ENCODE data around the gene NPHP4. TPM values are rescaled to one million over a fixed set of nuclear protein-coding genes. Genes with fewer than 3 reads are reported as not detected.

The NPHP4 gene
- total and polyA plus RNA-seq, 4 donors: 1.7 to 5.6 (median 3.5) TPM

DNA sequence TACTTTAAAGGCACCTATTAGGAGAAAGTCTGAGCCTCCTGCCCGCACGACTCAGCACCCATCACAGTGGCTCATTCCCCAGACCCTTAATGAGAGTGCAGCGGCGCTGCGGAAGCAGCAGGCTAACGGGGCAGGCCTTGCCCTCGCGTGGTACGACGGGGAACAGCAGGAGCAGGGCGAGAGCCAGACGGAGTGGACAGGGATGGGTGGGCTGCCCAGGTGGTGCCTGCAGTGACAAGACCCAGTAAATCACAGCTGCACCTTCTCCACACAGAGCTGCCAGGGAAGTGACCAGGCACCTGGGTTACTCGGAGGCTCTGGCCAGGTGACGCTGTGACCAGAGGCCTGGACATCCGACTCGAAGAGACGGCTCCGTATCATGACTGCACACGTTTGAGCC is 131.9 kb downstream of the NPHP4 start:
- DNase-seq (ENCODE audit: low spot score): no peak
- Histone ChIP-seq H3K4me3 (ENCODE audit: low read depth in 1 of 3, low read length in 3 of 3) (no peak overlapping the region), H3K36me3 (ENCODE audit: control insufficient read depth in 4 of 4, insufficient read depth in 3 of 4, low read depth in 1 of 4, low read length in 3 of 4) (no peaks in the 10 kb centered on the region), H3K27me3 (ENCODE audit: control insufficient read depth in 4 of 4, insufficient read depth in 4 of 4, low read length in 3 of 4) (no peaks in the 10 kb centered on the region), H3K9me3 (ENCODE audit: control insufficient read depth in 4 of 4, low read length in 3 of 4) (no peaks in the 10 kb centered on the region), H3K9ac (ENCODE audit: low read depth in 1 of 2, low read length in 2 of 2) (no peak overlapping the region), H3K4me1 (ENCODE audit: control insufficient read depth in 4 of 4, insufficient read depth in 4 of 4, low read length in 3 of 4) (no peaks in the 10 kb centered on the region), H3K27ac (ENCODE audit: low read depth in 1 of 2, low read length in 2 of 2) (no peak overlapping the region)
- no peak for TF ChIP-seq FOXA2 (IDR thresholded peaks at IDR 0.05)
- no peak for TF ChIP-seq GABPA (IDR thresholded peaks at IDR 0.05 in 1 of 2, conservative IDR thresholded peaks at IDR 0.05 in 1 of 2)
- TF ChIP-seq, protein P1, sequence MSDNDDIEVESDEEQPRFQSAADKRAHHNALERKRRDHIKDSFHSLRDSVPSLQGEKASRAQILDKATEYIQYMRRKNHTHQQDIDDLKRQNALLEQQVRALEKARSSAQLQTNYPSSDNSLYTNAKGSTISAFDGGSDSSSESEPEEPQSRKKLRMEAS (IDR thresholded peaks at IDR 0.05): no peak
- no peak for TF ChIP-seq YY1 (IDR thresholded peaks at IDR 0.05)
- TF ChIP-seq HNF4G (IDR thresholded peaks at IDR 0.05): no peak
- TF ChIP-seq, protein P2, sequence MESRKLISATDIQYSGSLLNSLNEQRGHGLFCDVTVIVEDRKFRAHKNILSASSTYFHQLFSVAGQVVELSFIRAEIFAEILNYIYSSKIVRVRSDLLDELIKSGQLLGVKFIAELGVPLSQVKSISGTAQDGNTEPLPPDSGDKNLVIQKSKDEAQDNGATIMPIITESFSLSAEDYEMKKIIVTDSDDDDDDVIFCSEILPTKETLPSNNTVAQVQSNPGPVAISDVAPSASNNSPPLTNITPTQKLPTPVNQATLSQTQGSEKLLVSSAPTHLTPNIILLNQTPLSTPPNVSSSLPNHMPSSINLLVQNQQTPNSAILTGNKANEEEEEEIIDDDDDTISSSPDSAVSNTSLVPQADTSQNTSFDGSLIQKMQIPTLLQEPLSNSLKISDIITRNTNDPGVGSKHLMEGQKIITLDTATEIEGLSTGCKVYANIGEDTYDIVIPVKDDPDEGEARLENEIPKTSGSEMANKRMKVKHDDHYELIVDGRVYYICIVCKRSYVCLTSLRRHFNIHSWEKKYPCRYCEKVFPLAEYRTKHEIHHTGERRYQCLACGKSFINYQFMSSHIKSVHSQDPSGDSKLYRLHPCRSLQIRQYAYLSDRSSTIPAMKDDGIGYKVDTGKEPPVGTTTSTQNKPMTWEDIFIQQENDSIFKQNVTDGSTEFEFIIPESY (IDR thresholded peaks at IDR 0.05): no peak
- no peak for TF ChIP-seq RAD21 (IDR thresholded peaks at IDR 0.05)
- TF ChIP-seq SP1 (IDR thresholded peaks at IDR 0.05): no peak
- no peak for TF ChIP-seq EGR1 (IDR thresholded peaks at IDR 0.05; ENCODE audit: low read depth in 2 of 2)
- no peak for TF ChIP-seq NR2F2 (IDR thresholded peaks at IDR 0.05)
- no peak for TF ChIP-seq RXRA (IDR thresholded peaks at IDR 0.05)
- TF ChIP-seq JUND (IDR thresholded peaks at IDR 0.05): no peak
- TF ChIP-seq FOXA1 (IDR thresholded peaks at IDR 0.05): no peak
- TF ChIP-seq, protein P3, sequence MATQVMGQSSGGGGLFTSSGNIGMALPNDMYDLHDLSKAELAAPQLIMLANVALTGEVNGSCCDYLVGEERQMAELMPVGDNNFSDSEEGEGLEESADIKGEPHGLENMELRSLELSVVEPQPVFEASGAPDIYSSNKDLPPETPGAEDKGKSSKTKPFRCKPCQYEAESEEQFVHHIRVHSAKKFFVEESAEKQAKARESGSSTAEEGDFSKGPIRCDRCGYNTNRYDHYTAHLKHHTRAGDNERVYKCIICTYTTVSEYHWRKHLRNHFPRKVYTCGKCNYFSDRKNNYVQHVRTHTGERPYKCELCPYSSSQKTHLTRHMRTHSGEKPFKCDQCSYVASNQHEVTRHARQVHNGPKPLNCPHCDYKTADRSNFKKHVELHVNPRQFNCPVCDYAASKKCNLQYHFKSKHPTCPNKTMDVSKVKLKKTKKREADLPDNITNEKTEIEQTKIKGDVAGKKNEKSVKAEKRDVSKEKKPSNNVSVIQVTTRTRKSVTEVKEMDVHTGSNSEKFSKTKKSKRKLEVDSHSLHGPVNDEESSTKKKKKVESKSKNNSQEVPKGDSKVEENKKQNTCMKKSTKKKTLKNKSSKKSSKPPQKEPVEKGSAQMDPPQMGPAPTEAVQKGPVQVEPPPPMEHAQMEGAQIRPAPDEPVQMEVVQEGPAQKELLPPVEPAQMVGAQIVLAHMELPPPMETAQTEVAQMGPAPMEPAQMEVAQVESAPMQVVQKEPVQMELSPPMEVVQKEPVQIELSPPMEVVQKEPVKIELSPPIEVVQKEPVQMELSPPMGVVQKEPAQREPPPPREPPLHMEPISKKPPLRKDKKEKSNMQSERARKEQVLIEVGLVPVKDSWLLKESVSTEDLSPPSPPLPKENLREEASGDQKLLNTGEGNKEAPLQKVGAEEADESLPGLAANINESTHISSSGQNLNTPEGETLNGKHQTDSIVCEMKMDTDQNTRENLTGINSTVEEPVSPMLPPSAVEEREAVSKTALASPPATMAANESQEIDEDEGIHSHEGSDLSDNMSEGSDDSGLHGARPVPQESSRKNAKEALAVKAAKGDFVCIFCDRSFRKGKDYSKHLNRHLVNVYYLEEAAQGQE (IDR thresholded peaks at IDR 0.05): no peak
- TF ChIP-seq, protein P4, sequence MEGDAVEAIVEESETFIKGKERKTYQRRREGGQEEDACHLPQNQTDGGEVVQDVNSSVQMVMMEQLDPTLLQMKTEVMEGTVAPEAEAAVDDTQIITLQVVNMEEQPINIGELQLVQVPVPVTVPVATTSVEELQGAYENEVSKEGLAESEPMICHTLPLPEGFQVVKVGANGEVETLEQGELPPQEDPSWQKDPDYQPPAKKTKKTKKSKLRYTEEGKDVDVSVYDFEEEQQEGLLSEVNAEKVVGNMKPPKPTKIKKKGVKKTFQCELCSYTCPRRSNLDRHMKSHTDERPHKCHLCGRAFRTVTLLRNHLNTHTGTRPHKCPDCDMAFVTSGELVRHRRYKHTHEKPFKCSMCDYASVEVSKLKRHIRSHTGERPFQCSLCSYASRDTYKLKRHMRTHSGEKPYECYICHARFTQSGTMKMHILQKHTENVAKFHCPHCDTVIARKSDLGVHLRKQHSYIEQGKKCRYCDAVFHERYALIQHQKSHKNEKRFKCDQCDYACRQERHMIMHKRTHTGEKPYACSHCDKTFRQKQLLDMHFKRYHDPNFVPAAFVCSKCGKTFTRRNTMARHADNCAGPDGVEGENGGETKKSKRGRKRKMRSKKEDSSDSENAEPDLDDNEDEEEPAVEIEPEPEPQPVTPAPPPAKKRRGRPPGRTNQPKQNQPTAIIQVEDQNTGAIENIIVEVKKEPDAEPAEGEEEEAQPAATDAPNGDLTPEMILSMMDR (IDR thresholded peaks at IDR 0.05; ENCODE audit: low read depth, low read length, missing input control): no peak
- TF ChIP-seq, protein P5, sequence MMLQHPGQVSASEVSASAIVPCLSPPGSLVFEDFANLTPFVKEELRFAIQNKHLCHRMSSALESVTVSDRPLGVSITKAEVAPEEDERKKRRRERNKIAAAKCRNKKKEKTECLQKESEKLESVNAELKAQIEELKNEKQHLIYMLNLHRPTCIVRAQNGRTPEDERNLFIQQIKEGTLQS (IDR thresholded peaks at IDR 0.05): no peak
- no peak for TF ChIP-seq HNF4A (conservative IDR thresholded peaks at IDR 0.05)
- no peak for TF ChIP-seq TAF1 (conservative IDR thresholded peaks at IDR 0.05)
- WGBS: 91% methylated on average over 19 of the region's 19 CpGs

All from liver (tissue), 9 donors.